GM20000 (cell line): ENCODE results near the gene PPP2R5B.

Source experiments
- DNase-seq: peaks from one replicate; pipeline ENCODE4 v3.0.0; 2012; ENCODE audit warnings: low spot score
- TF ChIP-seq, protein P1 (sequence below): IDR thresholded peaks from 2 replicates; pipeline ENCODE4 v1.5.1; 2012; ENCODE audit warnings: mild to moderate bottlenecking, control low read depth; ENCODE audit errors: extremely low read depth, missing control alignments

PPP2R5B gene

GRCh38 chr11:64923944-64924909, at the start of gene PPP2R5B:
TSS of gene PPP2R5B (plus strand) at chr11:64924689. CDS start at chr11:64925735, 1,046 bp downstream.
- DNase-seq: peak; percentile 98
- TF ChIP-seq, protein P1, sequence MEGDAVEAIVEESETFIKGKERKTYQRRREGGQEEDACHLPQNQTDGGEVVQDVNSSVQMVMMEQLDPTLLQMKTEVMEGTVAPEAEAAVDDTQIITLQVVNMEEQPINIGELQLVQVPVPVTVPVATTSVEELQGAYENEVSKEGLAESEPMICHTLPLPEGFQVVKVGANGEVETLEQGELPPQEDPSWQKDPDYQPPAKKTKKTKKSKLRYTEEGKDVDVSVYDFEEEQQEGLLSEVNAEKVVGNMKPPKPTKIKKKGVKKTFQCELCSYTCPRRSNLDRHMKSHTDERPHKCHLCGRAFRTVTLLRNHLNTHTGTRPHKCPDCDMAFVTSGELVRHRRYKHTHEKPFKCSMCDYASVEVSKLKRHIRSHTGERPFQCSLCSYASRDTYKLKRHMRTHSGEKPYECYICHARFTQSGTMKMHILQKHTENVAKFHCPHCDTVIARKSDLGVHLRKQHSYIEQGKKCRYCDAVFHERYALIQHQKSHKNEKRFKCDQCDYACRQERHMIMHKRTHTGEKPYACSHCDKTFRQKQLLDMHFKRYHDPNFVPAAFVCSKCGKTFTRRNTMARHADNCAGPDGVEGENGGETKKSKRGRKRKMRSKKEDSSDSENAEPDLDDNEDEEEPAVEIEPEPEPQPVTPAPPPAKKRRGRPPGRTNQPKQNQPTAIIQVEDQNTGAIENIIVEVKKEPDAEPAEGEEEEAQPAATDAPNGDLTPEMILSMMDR: no peak

GRCh38 chr11:64875369-64876228, 48.9 kb upstream of the PPP2R5B start:
- DNase-seq: no peak
- TF ChIP-seq, protein P1: no peak

GRCh38 chr11:64876229-64876750, 48.2 kb upstream of the PPP2R5B start:
- DNase-seq: no peak
- TF ChIP-seq, protein P1: no peak

DNA sequence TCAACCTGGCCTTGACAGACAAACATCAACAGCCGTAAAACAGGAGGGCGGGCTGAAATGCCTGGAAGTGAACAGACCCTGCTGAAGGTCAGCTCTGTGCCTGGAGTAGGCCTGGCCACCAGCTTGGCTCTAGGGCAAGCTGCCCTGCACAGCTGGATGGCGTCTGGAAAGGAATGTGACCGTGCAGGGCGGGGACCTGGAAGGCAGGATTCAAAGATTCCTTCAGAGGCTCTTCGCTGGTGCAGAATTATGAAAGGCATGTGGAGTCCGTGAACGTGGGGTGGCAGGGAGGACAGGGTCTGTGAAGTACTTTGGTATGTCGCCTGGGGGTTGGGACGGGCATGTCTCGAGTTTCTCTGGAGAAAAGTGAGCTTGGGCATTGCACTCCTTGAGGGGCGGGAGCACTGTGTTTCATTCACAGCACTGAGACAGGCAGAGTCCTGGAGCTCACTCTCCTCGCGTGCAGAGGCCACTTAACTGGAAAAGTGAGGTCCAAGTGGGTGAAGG, 47.6 kb upstream of the PPP2R5B start:
- TF ChIP-seq, protein P1: no peak
- DNase-seq: no peak

DNA sequence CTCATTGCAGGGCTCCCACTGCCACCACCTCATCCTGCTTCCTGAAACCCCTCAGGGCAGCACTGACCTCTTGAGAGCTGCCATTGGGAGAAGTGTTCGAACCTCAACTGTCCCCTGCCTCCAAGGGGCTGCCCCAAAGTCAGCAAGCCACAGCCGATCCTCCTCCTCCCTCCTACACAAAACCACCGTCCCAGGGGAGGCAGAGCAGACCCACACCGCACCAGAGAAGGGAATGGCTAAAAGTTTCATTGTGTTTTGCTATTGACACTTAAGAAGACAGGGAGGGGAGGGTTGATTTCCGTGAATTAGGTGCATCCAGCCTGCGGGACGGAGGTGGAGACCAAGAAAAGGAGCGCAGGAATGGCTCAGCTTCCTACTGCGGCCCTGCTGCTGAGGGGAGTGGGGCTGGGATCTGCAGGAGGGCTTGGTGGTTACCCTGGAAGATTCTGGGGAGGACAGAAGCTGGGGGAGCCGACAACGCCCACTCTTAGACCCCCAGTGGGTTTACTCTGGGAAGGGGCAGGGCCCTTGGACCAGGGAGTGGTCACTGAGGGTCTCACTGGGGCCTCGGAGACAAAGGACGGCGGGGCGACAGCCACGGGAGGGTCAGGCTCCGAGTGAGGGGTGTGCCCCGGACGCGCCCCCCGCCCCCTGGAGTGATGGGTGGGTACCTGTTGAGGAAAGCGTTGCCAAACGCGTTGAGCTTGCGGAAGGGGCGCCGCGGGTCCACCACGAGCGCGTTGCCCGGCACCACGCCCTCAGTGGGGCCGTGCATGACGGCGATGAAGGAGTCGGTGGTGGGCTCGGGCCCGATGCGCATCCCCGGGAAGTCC, 46.9 kb upstream of the PPP2R5B start:
- TF ChIP-seq, protein P1: no peak
- peak; percentile 70 for DNase-seq

DNA sequence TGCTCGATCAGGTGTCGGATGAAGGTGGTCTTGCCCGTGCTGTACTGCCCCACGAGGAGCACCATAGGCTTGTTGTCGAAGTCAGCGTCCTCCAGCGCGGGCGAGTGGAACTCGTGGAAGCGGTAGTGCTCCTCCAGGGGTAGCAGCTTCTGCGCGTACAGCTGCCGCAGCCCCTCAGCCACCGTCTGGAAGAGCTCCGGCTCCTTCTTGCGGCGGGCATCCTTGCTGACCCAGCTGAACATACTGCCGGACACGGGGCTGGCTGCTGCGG, 46.3 kb upstream of the PPP2R5B start:
- TF ChIP-seq, protein P1: no peak
- DNase-seq: no peak
